ENCODE measurements around the gene NAT8L. TPM values are rescaled to one million over a fixed set of nuclear protein-coding genes. Genes with fewer than 3 reads are reported as not detected.

The NAT8L gene
- total RNA-seq, 6 experiments from 2014 or later = 0.05 to 0.14 (median 0.11) TPM; not detected in 1

DNA sequence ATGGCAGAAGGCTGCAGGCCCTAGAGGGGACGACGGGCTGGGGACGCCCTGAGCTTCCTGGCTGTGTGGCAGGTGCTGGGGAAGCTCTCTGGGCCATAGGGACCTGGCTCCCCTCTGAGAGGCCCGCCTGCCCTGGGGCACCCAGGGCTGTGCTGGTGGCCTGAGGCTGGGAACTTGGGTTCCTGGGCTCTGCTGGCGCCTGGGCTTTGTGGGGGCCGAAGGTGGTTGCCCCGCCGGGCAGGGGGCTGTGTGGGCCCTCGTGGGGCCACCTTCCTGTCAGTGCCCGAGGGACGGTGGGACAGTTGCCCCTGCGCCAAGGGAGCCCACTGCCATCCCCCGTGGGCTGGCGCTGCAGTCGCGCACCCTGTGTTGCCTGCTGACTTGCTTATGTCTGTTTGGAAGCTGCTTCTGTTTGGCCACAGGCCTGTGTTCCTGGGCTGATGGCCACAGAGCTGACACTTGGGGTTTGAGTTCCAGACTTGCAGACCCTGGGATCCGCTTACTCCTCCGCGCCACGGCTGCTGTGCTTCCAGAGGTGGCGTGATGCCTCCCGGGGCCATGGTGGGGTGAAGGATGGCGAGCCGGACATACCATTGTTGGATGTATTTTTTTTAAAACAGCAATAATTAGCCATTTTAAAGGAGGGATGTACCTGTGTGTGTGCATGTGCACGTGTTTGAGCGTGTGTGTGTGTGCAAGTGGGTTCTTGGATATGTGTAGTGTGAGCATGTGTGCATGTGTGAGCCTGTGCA is 8.5 kb downstream of the NAT8L start:
- DNase-seq = no peak
- Mint-ChIP-seq H3K27me3 (ENCODE audit: insufficient read depth) (peaks cover 5% of the 10 kb centered on the region; the same call in 1 of the 2 replicates), H3K9me3 (no peaks in the 10 kb centered on the region), H3K4me1 (ENCODE audit: low read depth) (no peaks in the 10 kb centered on the region), H3K27ac (no peak overlapping the region), H3K36me3 (ENCODE audit: low read depth) (no peaks in the 10 kb centered on the region), H3K4me3 (no peak overlapping the region)
- TF ChIP-seq CTCF (IDR thresholded peaks at IDR 0.05) = no peak

- Mint-ChIP-seq H3K27ac (no peak overlapping the region), H3K4me1 (ENCODE audit: low read depth) (no peaks in the 10 kb centered on the region), H3K4me3 (no peak overlapping the region), H3K9me3 (no peaks in the 10 kb centered on the region), H3K36me3 (ENCODE audit: low read depth) (no peaks in the 10 kb centered on the region), H3K27me3 (ENCODE audit: insufficient read depth) (peaks cover 5% of the 10 kb centered on the region; the same call in 1 of the 2 replicates)
- no peak for DNase-seq
- no peak for TF ChIP-seq CTCF (IDR thresholded peaks at IDR 0.05)
Measured at GRCh38 chr4:2068198-2068470, 9.0 kb downstream of the NAT8L start.

GRCh38 chr4:2068566-2068965 is 9.4 kb downstream of the NAT8L start:
- Mint-ChIP-seq H3K36me3 (ENCODE audit: low read depth) (no peaks in the 10 kb centered on the region), H3K27ac (no peak overlapping the region), H3K27me3 (ENCODE audit: insufficient read depth) (peaks cover 5% of the 10 kb centered on the region; the same call in 1 of the 2 replicates), H3K4me3 (no peak overlapping the region), H3K4me1 (ENCODE audit: low read depth) (no peaks in the 10 kb centered on the region), H3K9me3 (no peaks in the 10 kb centered on the region)
- DNase-seq = no peak
- TF ChIP-seq CTCF (IDR thresholded peaks at IDR 0.05) = no peak

- Mint-ChIP-seq H3K27me3 (ENCODE audit: insufficient read depth) (peaks cover 5% of the 10 kb centered on the region), H3K9me3 (no peaks in the 10 kb centered on the region), H3K4me3 (no peak overlapping the region), H3K36me3 (ENCODE audit: low read depth) (no peaks in the 10 kb centered on the region), H3K27ac (no peak overlapping the region), H3K4me1 (ENCODE audit: low read depth) (no peaks in the 10 kb centered on the region)
- 0 out of 2 replicates have a peak, but pooled peaks have one; percentile 14 for TF ChIP-seq CTCF (IDR thresholded peaks at IDR 0.05)
- no peak for DNase-seq
Measured at GRCh38 chr4:2069161-2069971, 10.2 kb downstream of the NAT8L start.

- TF ChIP-seq CTCF (IDR thresholded peaks at IDR 0.05) = no peak
- no peak for DNase-seq
- Mint-ChIP-seq H3K4me3 (no peak overlapping the region), H3K27ac (no peak overlapping the region), H3K27me3 (ENCODE audit: insufficient read depth) (peaks cover 3% of the 10 kb centered on the region), H3K4me1 (ENCODE audit: low read depth) (no peaks in the 10 kb centered on the region), H3K9me3 (no peaks in the 10 kb centered on the region), H3K36me3 (ENCODE audit: low read depth) (no peaks in the 10 kb centered on the region)
Measured at GRCh38 chr4:2069986-2070385, 10.9 kb downstream of the NAT8L start.

Measured in HFFc6 (cell line).